SH-SY5Y (cell line): ENCODE data around the gene ITPR3.

Experiments
- GATA2 ChIP-seq: IDR thresholded peaks from 2 replicates; pipeline ENCODE4 v1.6.1; 2011; ENCODE audit warnings: mild to moderate bottlenecking, low read depth, low read length
- GATA3 ChIP-seq: IDR thresholded peaks from 2 replicates; pipeline ENCODE4 v1.6.1; 2011; ENCODE audit warnings: low read depth, mild to moderate bottlenecking, low read length, moderate library complexity

DNA sequence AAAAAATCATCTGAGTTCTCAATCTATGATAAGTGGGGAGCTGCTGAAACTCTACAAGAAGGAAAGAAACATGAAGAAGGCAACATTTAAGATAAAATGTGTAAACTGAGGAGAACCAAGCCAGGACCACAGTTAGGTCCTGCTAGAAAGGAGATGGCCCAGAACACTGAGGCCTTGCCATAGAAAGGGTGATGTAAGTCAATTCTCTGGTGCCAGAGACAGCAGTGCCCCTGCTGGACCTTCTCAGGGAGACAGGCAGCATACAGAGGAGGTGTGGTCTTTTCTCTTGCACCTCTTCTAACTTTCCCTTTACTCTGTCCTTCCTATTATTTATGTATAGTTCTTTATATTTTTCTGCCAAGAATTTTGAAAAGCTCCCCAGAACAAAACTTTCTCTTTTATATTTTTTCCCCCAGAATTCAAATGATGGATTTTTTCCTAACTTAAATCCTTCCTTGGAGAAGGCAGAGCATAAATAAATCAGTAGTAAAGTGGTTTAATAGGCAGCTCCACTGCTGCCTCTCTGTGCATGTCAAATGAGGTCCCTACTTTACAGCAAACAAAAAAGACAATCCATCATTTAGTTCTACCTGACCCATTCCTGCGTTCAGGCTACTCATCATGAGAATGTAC, 81.3 kb downstream of the ITPR3 start:
- TF ChIP-seq GATA3 (no peak), GATA2 (no peak)
